Measurements from ENCODE around the gene PROSER3. TPM values are rescaled to one million over a fixed set of nuclear protein-coding genes. Genes with fewer than 3 reads are reported as not detected.

The PROSER3 gene
- total RNA-seq, 4 donors from 2014 or later, result 9.6 to 23.8 (median 17.1) TPM

DNA sequence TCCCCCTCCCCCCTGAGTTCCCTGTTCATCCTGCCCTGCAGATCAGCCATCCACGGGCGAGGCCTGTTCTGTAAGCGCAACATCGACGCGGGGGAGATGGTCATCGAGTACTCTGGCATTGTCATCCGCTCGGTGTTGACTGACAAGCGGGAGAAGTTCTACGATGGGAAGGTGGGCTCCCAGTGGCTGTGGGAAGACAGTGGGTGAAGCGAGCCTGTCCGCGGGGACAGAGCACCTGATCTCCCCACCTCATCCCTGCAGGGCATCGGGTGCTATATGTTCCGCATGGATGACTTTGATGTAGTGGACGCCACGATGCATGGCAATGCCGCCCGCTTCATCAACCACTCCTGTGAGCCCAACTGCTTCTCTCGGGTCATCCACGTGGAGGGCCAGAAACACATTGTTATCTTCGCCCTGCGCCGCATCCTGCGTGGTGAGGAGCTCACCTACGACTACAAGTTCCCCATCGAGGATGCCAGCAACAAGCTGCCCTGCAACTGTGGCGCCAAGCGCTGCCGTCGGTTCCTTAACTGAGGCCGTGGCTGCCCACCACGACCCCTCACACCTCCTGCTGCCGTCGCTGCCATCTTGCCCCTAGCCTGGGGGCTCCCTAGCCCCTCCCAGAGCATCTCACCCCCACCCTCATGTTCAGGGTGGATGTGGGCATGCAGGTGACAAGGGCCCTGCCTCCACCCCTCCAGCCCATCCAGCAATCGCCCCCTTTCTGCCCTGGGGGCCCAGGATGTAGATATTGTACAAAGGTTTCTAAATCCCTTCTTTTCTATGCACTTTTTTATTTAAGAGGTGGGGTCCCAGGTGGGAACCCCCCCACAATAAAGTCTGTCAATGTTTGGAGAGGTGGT, 19.7 kb upstream of the PROSER3 start:
- 88% methylated on average over 32 of the region's 37 CpGs for whole genome bisulfite sequencing
- Histone ChIP-seq H3K9me3 (no peaks in the 10 kb centered on the region), H3K27ac (no peak overlapping the region), H3K4me1 (peaks cover 17% of the 10 kb centered on the region), H3K4me3 (no peak overlapping the region), H3K36me3 (peaks cover 56% of the 10 kb centered on the region), H3K27me3 (no peaks in the 10 kb centered on the region)
- TF ChIP-seq POLR2A (IDR thresholded peaks at IDR 0.05) (no peak), POLR2AphosphoS5 (IDR thresholded peaks at IDR 0.05) (no peak), EP300 (IDR thresholded peaks at IDR 0.05) (no peak)
- TF ChIP-seq, protein P1, sequence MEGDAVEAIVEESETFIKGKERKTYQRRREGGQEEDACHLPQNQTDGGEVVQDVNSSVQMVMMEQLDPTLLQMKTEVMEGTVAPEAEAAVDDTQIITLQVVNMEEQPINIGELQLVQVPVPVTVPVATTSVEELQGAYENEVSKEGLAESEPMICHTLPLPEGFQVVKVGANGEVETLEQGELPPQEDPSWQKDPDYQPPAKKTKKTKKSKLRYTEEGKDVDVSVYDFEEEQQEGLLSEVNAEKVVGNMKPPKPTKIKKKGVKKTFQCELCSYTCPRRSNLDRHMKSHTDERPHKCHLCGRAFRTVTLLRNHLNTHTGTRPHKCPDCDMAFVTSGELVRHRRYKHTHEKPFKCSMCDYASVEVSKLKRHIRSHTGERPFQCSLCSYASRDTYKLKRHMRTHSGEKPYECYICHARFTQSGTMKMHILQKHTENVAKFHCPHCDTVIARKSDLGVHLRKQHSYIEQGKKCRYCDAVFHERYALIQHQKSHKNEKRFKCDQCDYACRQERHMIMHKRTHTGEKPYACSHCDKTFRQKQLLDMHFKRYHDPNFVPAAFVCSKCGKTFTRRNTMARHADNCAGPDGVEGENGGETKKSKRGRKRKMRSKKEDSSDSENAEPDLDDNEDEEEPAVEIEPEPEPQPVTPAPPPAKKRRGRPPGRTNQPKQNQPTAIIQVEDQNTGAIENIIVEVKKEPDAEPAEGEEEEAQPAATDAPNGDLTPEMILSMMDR (IDR thresholded peaks at IDR 0.05), result no peak
- DNase-seq (ENCODE audit: low spot score in 2 of 2), result no peak

DNA sequence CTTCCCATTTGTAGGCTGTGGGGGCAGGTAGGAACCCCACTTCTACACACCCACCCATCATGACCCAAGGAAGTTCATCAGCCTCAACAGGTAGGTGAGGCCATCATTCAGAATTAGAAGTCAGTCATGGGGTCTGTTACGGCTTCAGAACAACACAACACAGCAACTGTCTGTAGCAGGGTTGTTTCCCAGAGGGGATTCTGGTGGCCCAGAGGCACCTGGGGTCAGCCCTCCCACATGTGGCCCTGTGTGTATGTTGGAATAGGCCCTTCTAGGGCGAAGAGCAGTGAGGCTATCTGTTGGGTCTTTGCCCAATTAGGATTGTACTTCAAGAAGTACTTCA, 19.1 kb upstream of the PROSER3 start:
- Histone ChIP-seq H3K27ac (no peak overlapping the region), H3K4me3 (no peak overlapping the region), H3K9me3 (no peaks in the 10 kb centered on the region), H3K36me3 (peaks cover 50% of the 10 kb centered on the region), H3K4me1 (peaks cover 19% of the 10 kb centered on the region), H3K27me3 (no peaks in the 10 kb centered on the region)
- WGBS, result no CpG with 5 or more reads among the region's 2 CpGs
- DNase-seq (ENCODE audit: low spot score in 2 of 2), result no peak
- no peak for TF ChIP-seq EP300 (IDR thresholded peaks at IDR 0.05)
- TF ChIP-seq, protein P1 (IDR thresholded peaks at IDR 0.05), result no peak
- TF ChIP-seq POLR2AphosphoS5 (IDR thresholded peaks at IDR 0.05), result no peak
- TF ChIP-seq POLR2A (IDR thresholded peaks at IDR 0.05), result no peak

DNA sequence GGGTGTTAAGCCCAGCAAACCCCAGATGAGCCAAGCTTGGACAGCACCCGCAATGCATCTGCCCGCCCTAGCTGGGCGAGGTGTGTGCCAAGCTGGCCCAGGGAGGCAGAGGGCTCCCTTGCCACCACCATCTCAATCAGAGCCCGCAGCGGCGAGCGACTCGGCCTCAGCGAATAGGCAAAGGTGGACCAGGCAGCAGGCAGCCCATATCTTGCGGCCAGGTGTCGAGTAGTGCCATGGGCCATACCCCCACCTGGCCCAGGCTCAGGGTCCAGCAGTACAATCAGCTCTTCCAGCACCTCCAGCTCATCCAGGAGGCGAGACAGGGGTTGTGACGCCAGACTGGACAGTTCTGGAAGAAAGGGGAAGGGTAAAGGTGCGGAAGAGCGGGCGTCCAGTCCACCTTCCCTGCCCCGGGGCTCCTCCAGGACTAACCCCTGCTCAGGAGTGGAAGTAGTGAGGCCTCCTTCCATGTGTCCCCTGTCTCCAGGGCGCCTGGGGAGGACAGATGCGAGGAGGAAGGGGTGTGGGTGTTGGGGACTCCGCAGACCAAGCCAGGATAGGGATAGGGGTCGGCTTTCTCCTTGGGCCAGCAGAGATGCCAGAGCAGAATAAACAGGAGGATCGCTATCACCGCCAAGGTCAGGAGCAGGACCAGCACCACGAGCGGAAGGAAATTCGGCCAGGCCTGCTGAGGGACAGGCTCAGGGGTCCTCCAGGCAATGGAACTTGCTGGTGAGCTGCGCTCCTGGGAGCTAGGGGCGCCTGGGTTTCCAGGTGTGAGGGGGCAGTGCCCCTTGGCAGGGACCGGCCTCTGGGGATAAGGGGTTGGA, 18.5 kb upstream of the PROSER3 start:
- no peak for DNase-seq (ENCODE audit: low spot score in 2 of 2)
- Histone ChIP-seq H3K27ac (peak overlapping the region; percentile 79), H3K4me1 (peaks cover 25% of the 10 kb centered on the region), H3K4me3 (peak overlapping the region; percentile 69), H3K9me3 (no peaks in the 10 kb centered on the region), H3K27me3 (no peaks in the 10 kb centered on the region), H3K36me3 (peaks cover 43% of the 10 kb centered on the region)
- 78% methylated on average over 16 of the region's 29 CpGs for WGBS
- no peak for TF ChIP-seq POLR2AphosphoS5 (IDR thresholded peaks at IDR 0.05)
- no peak for TF ChIP-seq POLR2A (IDR thresholded peaks at IDR 0.05)
- no peak for TF ChIP-seq EP300 (IDR thresholded peaks at IDR 0.05)
- TF ChIP-seq, protein P1 (IDR thresholded peaks at IDR 0.05), result no peak

DNA sequence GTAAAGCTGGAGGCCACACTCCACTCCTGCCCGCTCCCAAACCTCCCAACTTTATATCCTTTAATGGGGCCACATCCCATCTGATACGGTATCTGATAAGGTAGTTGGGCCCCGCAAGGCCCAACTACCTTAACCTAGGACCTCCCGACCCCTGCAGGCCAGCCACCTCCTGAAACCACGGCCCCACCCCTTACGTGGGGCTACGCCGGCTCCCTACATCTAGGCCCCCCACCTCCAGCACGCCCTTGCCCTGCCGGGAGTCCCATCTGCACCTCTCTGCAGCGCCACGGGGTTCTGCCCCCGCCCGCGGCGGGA, 17.9 kb upstream of the PROSER3 start:
- 2% methylated on average over 7 of the region's 16 CpGs for WGBS
- H3K4me3 ChIP-seq, result peak overlapping the region; percentile 69
- no peak for TF ChIP-seq POLR2AphosphoS5 (IDR thresholded peaks at IDR 0.05)
- TF ChIP-seq, protein P1 (IDR thresholded peaks at IDR 0.05), result no peak
- no peak for TF ChIP-seq POLR2A (IDR thresholded peaks at IDR 0.05)
- TF ChIP-seq EP300 (IDR thresholded peaks at IDR 0.05), result no peak
- H3K27me3 ChIP-seq, result no peaks in the 10 kb centered on the region
- H3K4me1 ChIP-seq, result peaks cover 28% of the 10 kb centered on the region
- DNase-seq (ENCODE audit: low spot score in 2 of 2), result no peak
- H3K36me3 ChIP-seq, result peaks cover 38% of the 10 kb centered on the region
- H3K9me3 ChIP-seq, result no peaks in the 10 kb centered on the region
- peak overlapping the region; percentile 79 for H3K27ac ChIP-seq

All from suprapubic skin (tissue), 4 donors.